Stimulated activated CD4-positive, alpha-beta T cell treated with anti-CD3 and anti-CD28 coated beads, TNF-alpha, amount 100 ng/mL, for 4 hours (primary cell): ENCODE measurements around the gene SALL1.

Source experiments
- DNase-seq, 3 experiments: peaks; one replicate each; pipeline ENCODE4 v3.0.0-alpha.2; 2020; ENCODE audit warnings: low read depth in 3 of 3

Gene SALL1

GRCh38 chr16:51150888-51151320 lies at the start of gene SALL1:
SALL1 (minus strand) TSS chr16:51151270; CDS start chr16:51151241, 29 bp downstream.
- no peak for DNase-seq

GRCh38 chr16:51200793-51201192 lies 49.7 kb upstream of the SALL1 start:
- no peak for DNase-seq

GRCh38 chr16:51197953-51198748 lies 47.1 kb upstream of the SALL1 start:
- DNase-seq = no peak

- DNase-seq = no peak
These were observed 42.8 kb upstream of the SALL1 start for GRCh38 chr16:51193879-51194278.

GRCh38 chr16:51184702-51185433 lies 33.8 kb upstream of the SALL1 start:
- no peak for DNase-seq

GRCh38 chr16:51181503-51181811 lies 30.4 kb upstream of the SALL1 start:
- no peak for DNase-seq

GRCh38 chr16:51180719-51181502 lies 29.8 kb upstream of the SALL1 start:
- no peak for DNase-seq

- DNase-seq = no peak
These were observed 24.0 kb upstream of the SALL1 start for GRCh38 chr16:51175081-51175480.

GRCh38 chr16:51172368-51172767 lies 21.3 kb upstream of the SALL1 start:
- no peak for DNase-seq

GRCh38 chr16:51168755-51169154 lies 17.7 kb upstream of the SALL1 start:
- no peak for DNase-seq

GRCh38 chr16:51167170-51167895 lies 16.3 kb upstream of the SALL1 start:
- no peak for DNase-seq

- no peak for DNase-seq
These were observed 15.5 kb upstream of the SALL1 start for GRCh38 chr16:51166541-51166940.

- no peak for DNase-seq
These were observed 15.0 kb upstream of the SALL1 start for GRCh38 chr16:51166091-51166490.

- DNase-seq = no peak
These were observed 14.0 kb upstream of the SALL1 start for GRCh38 chr16:51165043-51165442.

- DNase-seq = no peak
These were observed 13.5 kb upstream of the SALL1 start for GRCh38 chr16:51164574-51164973.

- no peak for DNase-seq
These were observed 13.0 kb upstream of the SALL1 start for GRCh38 chr16:51163894-51164566.

- DNase-seq = no peak
These were observed 12.3 kb upstream of the SALL1 start for GRCh38 chr16:51163366-51163765.

GRCh38 chr16:51161440-51162195 lies 10.5 kb upstream of the SALL1 start:
- DNase-seq = no peak

GRCh38 chr16:51159865-51160264 lies 8.8 kb upstream of the SALL1 start:
- no peak for DNase-seq

GRCh38 chr16:51159296-51159695 lies 8.2 kb upstream of the SALL1 start:
- no peak for DNase-seq

- no peak for DNase-seq
These were observed 6.6 kb upstream of the SALL1 start for GRCh38 chr16:51157698-51158097.
